Right lobe of liver (tissue), 4 donors: ENCODE measurements around the gene DRGX.

Experiments
- POLR2A ChIP-seq: fragments of 450-650 bp; IDR thresholded peaks from one replicate; pipeline ENCODE4 v1.6.1; 2017; ENCODE audit warnings: antibody characterized with exemption, mild to moderate bottlenecking
- TF ChIP-seq, protein P1 (sequence below), 4 donors: fragments of 200-600 bp in 3 of 4; fragments of 450-650 bp in 1 of 4; IDR thresholded peaks; one replicate each; pipeline versions ENCODE4 v1.5.1 to v1.8.0; 2016 to 2022; ENCODE audit warnings: antibody characterized with exemption in 4 of 4, mild to moderate bottlenecking in 2 of 4
- donor health status: DM: no; HTN: no; CAD: no.
- donor health status: DM: no; HTN: no; CAD: no.
- donor health status: DM: no; HTN: yes; CAD: no.

DNA sequence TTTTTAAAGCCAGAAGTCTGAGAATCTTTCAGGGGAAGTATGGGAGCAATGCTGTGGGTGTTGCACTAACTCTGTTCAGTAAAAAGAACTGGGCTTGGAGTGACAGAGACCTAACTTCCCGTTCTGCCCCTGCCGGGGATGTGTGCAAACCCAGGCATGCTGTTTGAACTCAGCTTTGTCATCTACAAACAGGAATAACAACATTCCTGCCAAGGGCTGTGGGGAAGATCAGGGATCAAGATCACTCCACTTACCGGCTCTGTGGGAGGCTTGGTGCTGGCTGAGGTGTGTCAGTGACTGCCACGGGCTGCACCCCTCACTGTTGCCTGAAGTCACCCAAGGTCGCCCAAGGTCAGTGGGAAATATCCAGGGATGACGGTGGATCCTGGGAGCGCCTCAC is 23.1 kb upstream of the DRGX start:
- TF ChIP-seq, protein P1, sequence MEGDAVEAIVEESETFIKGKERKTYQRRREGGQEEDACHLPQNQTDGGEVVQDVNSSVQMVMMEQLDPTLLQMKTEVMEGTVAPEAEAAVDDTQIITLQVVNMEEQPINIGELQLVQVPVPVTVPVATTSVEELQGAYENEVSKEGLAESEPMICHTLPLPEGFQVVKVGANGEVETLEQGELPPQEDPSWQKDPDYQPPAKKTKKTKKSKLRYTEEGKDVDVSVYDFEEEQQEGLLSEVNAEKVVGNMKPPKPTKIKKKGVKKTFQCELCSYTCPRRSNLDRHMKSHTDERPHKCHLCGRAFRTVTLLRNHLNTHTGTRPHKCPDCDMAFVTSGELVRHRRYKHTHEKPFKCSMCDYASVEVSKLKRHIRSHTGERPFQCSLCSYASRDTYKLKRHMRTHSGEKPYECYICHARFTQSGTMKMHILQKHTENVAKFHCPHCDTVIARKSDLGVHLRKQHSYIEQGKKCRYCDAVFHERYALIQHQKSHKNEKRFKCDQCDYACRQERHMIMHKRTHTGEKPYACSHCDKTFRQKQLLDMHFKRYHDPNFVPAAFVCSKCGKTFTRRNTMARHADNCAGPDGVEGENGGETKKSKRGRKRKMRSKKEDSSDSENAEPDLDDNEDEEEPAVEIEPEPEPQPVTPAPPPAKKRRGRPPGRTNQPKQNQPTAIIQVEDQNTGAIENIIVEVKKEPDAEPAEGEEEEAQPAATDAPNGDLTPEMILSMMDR (IDR thresholded peaks at IDR 0.05) = no peak
- TF ChIP-seq POLR2A = no peak
